NCI-H1105 (cell line): ENCODE measurements around the gene TM2D1.
"Not testable (repeated sequence)": the region's sequence is repeated elsewhere in the genome, so short reads cannot be mapped to it uniquely, and the experiment has no call there.

ENCODE experiments used
- DNase-seq: peaks from one replicate; lab custom pipeline; 2025; lab: John Stamatoyannopoulos, UW

TM2D1 gene

DNA sequence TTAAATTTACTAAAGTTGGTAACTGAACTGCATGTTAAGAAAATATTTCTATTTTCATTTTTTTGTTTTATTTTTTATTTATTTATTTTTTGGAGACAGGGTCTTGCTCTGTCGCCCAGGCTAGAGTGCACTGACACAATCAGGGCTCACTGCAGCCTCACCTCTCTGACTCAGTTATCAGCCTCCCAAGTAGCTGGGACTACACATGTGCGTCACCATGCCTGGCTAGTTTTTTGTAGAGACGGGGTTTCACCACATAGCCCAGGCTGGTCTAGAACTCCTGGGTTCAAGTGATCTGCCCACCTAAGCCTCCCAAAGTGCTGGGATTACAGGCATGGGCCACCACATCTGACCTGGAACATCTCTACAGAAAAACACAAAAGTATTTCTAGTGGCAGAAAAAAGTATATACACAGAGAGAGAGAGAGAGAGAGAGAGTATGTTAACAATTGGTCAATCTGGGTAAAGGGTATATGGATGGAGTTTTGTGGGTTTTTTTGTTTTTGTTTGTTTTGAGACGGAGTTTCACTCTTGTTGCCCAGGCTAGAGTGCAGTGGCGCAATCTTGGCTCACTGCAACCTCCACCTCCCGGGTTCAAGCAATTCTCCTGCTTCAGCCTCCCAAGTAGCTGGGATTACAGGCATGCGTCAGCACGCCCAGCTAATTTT, 5.8 kb downstream of the TM2D1 start:
- DNase-seq: not testable (repeated sequence)

DNA sequence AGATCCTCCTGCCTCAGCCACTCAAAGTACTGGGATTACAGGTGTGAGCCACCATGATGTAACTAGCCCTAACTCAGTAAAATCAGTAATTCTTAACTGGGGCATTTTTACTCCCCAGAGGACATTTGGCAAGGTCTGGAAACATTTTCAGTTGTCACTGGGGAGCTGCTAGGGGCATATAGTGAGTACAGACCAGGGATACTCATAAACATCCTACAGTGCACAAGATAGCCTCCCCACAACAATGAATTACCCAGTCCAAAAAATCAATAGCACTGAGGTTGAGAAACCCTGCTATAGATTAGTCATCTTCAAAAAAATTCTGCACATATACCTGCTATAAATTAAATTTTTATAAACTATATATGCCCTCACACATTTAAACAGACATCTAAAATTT, 13.0 kb downstream of the TM2D1 start:
- DNase-seq: no peak

DNA sequence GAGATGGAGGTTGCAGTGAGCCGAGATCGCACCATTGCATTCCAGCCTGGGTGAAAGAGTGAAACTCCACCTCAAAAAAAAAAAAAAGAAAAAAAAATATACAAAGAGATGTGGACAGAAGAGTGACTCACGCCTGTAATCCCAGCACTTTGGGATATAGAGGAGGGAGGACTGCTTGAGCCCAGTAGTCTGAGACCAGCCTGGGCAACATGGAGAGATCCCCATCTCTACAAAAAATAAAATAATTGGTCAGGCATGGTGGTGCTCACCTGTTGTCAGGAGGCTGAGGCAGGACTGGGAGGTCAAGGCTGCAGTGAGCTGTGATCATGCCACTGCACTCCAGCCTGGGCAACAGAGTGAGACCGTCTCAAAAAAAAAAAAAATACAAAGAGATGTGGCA, 13.7 kb downstream of the TM2D1 start:
- DNase-seq: not testable (repeated sequence)

DNA sequence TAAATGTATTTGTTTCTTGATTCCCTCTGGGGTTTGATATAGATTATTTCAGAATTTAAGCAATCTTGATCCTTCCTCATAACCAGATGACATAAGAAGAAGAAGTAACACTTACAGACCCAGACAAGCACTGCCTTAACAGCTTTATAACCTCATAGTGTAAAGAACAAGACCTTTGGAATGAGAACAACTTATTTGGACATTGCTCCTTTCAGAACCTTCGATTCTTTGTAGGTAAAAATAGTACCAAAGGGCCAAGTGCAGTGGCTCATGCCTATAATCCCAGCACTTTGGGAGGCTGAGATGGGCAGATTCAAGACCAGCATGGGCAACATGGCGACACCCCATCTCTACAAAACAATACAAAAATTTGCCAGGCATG, 15.0 kb downstream of the TM2D1 start:
- DNase-seq: no peak

DNA sequence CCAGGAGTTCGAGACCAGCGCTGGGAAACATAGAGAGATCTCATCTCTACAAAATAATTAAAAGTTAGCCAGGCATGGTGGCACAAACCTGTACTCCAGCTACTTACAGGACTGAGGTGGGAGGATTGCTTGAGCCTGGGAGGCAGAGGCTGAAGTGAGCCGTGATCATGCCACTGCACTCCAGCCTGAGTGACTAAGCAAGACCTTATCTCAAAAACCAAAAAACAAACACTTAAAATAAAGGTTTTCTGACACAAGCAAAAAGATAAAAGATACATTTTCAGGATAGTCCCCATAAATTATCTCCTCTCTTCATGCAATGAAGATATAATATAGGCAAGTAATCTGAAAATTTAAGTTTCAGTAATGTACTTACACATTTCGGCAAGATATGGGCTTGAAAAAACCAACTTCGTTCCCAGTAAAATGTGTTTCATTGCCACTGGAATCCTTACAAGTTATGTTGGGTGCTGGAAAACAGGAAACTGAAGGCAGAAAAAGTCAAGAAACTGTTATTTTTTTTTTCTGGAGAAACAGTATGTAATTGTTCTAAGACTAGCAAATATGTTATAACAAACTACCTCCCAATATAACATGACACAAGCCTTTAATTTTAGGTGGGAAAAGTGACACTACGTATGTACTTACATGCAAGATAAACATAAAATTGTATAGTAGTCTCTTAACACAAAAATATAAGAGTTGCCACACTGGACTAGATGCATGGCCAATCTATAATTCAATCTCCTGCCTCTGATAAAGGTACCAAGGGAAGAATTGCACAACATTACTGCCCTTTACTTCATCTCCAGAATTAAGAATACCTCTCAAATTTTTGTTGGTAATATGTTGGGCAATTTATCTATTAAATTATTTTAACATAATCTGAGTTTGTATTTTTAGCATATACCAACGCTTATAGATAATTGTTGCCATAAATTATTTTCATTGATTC, 15.7 kb downstream of the TM2D1 start:
- no peak for DNase-seq

DNA sequence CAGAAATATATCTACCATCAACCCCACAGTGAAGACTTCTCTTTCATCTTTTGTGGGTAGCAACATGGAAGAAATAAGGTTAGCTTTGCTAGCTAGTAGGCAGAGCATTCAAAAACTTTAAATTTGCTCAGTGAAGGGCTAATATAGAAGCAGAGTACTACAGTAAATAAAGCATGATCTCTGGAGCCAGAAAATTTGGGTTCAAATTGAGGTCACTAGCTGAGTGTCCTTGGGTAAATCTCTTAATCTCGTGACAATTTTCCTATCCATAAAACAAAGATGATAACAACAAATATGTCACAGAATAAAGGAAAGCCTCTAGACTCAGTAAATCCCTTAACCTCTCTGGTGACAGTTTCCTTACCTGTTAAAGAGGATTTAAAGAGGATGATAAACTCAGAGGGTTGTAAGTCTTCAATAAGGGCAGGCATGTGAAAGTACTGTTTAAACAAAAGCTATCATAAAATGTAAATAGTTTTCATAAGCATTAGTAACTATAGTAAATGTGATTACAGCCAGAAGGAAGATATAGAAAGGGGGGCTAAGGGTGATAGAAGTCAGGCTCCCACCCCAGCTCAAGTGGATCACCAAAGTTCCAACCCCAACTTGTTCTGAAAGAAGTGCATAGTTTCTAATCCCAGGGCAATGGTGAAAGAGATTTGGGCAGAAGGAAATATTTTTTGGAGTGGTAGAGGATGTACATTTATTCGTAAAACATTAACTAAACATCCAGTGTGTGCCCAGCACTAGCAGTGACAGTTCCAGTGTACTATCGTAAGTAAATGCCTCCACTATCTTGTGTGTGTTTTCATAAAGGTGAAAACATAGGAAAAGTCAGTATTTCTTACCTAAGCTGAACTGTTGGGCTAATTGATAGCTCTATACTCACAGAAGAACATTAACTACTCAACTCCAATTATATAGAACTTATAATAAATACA, 24.8 kb downstream of the TM2D1 start:
- DNase-seq: no peak

DNA sequence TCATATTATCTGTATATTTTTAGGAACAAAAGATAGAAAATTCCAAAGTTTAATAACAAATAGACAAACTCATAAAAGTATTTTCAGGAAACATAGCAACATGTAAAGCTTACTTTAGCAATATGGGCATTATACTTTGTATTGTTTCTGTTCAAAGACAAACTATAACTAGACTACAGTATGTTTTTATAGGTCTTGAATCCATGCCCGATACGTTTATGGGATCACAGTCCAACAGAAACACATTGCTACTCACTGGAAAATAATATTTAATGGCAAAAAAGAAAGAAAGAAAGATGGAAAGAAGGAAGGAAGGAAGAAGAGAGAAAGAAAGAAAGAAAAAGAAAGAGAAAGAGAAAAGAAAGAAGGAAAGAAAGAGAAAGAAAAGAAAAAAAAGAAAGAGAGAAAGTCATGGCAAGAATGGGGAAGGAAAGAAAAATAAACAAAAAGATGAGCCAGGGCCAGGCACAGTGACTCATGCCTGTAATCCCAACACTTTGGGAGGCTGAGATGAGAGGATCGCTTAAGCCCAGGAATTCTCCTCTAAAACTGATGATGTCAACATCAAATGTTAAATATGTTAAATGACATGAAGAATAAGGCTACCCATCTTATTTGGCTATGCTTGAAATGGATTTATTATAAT, 32.7 kb downstream of the TM2D1 start:
- DNase-seq: no peak

DNA sequence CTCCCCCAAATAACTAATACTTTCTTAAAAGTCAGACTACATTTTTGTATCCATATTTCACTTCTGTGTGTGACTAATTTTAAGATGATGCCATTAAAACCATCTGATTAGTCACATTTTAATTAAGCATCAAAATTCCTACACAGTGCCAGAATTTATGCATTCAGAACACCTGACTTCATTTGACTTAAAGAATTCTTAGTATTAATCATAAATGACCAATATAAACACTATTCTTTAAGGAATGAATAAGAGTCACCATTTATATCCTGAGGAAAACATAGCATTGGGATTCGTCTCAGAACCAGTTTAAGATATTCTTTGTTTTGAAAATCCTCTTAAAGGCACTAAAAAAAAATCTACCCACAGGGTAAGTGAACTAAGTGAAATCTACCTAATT, 37.0 kb downstream of the TM2D1 start:
- no peak for DNase-seq

DNA sequence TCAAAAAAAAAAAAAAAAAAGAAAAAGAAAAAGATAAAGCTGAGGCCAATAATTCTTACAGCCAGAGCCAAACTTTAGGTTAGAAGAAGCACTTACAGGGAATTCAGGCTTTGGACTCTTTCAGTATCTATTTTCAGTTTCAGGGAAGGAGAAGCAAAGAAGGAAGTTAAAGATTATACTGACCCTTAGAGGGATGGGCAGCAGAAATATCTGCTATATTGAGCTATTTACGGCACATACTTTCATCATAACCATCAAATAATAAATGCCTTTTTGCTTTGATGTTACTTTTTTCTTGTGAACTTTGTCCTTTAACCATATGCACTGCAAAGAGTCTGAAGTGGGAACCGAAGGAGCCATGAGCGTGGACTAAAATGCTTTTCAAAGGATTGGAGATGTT, 42.0 kb downstream of the TM2D1 start:
- DNase-seq: no peak

DNA sequence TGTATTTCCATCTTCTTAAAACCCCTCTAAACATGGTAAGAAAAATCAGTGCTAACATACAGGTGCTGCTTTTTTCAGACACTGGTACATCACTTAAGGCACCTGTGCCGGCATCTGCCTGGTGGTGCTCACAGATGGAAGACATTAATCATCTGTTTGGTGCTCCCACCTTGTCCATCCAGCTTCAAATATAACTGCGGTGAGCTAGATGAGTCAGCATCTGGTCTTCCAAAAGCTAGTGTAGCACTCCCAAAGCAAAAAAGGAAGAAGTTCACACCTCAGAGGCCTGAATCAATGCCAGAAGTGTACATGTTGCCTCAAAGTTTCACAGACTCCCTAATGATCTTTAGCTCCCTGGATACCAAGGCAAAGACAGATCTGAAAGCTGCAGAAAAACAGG, 44.4 kb downstream of the TM2D1 start:
- no peak for DNase-seq

DNA sequence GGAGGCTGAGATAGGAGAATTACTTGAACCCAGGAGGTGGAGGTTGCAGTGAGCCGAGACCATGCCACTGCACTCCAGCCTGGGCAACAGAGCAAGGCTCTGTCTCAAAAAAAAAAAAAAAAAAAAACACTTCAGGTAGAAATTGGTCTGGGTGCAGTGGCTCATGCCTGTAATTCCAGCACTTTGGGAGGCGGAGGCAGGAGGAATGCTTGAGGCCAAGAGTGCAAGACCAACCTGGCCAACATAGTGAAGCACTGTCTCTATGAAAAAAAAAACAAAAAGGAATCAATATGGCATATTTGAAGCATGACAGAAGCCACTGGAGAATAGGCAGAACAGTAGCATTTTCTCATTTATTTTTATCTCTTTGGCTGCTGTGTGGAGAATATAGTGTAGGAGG, 48.1 kb downstream of the TM2D1 start:
- DNase-seq: not testable (repeated sequence)

DNA sequence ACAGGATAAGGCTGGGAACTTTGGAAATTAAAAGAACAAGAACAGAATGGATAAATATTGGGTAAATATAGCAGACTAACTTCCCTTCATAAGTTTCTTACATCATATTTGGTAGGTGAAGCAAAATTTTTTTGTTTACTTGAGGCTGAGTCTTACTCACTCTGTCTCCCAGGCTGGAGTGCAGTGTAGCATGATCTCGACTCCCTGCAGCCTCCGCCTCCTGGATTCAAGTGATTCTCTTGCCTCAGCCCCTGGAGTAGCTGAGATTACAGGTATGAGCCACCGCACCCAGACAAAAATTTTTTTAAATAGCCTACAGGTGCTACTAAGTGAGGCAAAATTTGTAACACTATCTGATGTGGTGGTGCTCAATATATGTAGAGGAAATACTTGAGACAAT, 50.7 kb downstream of the TM2D1 start:
- DNase-seq: no peak

DNA sequence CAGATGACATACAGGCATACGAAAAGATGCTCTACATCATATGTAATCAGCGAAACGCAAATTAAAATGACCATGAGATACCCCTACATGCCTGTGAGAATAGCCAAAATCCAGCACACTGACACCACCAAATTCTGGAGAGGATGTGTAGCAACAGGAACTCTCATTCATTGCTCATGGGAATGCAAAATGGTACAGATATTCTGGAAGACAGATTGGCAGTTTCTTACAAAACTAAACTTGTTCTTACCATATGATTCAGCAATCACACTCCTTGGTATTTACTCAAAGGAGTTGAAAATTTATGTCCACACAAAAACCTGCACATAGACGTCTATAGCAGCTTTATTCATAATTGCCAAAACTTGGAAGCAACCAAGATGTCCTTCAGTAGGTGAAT, 52.6 kb downstream of the TM2D1 start:
- no peak for DNase-seq

DNA sequence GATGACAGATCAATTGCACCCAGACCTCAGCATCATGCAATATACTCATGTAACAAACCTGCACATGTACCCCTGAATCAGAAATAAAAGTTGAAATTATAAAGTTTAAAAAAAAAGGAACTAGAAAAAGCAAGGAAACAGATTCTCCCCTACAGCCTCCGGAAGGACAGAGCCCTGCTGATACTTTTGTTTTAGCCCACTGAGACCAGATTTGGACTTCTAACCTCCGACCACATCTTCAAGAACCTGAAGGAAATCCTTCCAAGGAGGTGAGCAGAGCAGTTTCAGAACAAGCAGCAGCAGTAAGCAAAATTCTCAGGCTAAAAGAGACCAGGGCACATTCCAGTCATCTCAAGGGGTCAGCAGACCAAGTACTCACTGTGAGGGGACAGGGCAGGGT, 54.5 kb downstream of the TM2D1 start:
- no peak for DNase-seq

DNA sequence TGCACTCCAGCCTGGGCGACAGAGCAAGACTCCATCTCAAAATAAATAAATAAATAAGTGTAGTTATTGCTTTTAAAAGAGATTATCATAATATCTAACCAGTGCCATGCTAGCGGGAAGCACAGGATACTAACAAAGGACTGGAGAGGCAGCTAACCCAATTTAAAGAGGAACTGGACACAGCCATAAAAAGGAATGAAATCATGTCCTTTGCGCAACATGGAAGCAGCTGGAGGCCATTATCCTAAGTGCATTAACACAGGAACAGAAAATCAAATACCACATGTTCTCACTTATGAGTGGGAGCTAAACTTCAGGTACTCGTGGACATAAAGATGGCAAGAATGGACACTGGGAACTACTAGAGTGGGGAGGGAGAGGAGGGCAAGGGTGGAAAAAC, 54.9 kb downstream of the TM2D1 start:
- DNase-seq: no peak

DNA sequence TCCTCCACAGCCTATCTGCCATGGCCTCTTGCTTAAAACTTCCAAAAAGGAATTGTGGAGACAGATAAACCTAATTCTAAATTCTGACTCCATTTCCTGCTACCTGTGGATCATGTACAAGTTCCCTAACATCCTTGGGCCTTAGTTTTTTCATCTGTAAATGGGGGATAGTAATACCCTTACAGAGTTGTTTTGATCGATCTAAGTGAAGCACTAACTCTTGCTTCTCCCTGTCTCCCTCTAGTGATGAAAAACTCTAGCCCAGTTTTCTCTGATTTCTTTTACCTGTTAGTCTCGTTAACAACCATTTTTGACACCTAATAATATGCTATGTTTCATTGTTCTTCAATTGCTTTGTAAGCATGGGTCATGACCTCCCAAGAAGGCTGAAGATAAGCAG, 65.9 kb downstream of the TM2D1 start:
- no peak for DNase-seq

DNA sequence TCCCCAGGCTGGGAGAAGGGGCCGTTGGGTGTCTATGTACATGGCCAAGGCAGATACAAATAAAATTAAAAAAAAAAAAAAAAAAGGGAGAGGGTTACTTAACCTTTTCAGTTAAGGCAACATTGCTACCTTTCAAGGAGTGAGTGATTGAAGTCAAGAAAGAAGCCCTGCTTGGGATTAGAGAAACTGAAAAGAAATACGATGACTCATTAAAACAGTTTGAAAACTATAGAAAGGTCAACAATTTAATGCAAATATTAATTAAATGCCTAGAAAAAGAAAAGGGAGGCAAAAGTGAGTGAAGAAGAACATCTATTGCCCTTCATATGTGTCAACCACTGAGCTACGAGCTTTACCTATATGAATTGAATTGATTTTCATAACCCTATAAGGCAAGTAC, 69.5 kb downstream of the TM2D1 start:
- no peak for DNase-seq

DNA sequence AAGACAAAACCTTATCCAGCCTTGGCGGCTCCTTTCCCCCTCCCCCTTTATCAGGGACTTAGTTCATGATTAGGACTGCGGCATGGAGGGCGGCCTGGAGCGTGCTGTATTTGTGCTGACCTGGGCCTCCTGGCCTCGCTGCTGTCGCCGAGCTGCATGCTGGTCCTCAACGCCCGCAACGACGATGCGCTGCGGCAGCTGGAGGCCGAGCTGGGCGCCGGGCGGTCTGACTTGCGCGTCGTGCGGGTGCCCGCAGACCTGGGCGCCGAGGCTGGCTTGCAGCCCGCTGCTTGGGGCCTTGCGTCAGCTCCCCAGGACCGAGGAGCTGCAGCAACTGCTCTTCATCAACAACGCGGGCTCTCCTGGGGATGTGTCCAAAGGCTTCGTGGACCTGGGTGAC, 70.9 kb downstream of the TM2D1 start:
- DNase-seq: no peak

DNA sequence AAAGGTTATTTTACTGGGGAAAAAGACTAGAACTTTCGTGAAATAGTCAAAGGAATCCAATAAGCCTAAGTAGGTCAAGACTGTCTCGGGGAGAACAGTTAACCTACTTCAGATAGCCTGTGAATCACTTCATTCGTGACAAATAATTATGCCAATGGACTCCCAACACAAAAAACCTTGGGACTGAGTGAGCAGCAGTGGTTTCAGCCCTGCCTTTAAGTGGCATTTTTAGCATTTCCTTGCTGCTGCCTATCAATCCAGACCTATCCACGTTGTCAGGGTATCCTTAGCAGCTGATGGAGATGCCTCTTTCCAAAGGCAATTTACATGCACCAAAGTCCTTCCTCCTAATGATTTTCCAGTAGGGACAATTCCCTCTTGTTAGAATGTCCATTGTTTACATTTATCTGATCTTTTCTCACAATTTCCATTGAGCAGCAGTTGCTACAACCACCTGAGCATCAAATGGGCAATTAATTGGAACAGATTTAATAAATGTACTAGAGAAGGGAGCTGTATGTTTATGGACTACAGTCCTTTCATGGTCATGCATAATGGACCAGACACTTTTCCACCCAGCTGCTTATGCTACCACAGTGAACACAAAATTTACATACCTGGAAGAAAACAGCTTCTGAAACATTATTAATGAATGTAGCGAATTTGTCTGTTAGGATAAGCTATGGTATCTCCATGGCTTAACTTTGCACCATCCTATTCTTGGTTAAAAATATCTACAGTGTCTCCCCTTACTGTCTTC, 75.8 kb downstream of the TM2D1 start:
- no peak for DNase-seq

DNA sequence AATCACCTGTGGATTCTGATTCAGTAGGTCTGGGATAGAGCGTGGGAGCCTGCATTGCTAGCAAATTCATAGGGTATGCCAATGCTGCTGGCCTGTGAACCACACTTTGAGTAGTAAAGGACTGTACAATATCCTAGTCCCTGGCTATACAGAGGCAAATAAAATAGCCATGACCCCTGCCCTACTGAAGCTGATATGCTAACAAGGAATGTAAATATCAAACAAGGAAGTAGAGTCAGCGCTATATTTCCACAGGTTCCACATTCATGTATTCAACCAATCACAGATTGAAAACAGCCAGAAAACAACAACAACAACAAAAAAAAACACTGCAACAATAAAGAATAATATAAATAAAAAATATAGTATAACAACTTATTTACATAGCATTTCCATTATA, 77.8 kb downstream of the TM2D1 start:
- DNase-seq: no peak

DNA sequence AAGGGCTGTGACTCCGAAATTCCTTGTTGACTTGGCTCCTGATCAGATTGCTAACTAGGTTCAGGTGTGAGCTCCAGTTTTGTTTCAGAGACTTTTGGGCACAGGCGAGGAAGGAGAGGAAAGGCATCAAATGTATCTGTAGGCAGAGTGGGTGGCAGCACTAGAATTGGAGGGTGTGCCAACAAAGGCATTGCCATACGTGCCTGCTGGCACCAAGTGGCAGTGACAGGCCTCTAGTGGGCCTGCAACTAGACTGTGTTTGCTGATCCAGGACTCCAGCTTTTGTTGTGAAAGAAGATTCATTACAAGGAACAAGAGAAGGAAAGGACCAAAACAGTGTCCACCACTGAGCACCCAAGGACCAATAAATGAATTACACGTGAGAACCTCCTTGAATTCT, 79.5 kb downstream of the TM2D1 start:
- no peak for DNase-seq
